IMR-90 (cell line): ENCODE data around the gene TNIP1.

Experiments used
- BHLHE40 ChIP-seq: fragments of 150-350 bp; IDR thresholded peaks from 2 replicates; pipeline ENCODE4 v1.6.1; 2016; ENCODE audit warnings: mild to moderate bottlenecking, low read depth, low read length
- CEBPB ChIP-seq: IDR thresholded peaks from 2 replicates; pipeline ENCODE4 v1.6.1; 2012; ENCODE audit warnings: low read depth, low read length, improper control_type of control experiment
- CTCF ChIP-seq: conservative IDR thresholded peaks from 2 replicates; pipeline ENCODE4 v1.5.1; 2012; ENCODE audit warnings: mild to moderate bottlenecking, low read depth, low read length, improper control_type of control experiment
- ELK1 ChIP-seq: fragments of 150-350 bp; IDR thresholded peaks from 2 replicates; pipeline ENCODE4 v1.6.1; 2016; ENCODE audit warnings: low read depth, mild to moderate bottlenecking, low read length, moderate library complexity, borderline replicate concordance
- FOS ChIP-seq: fragments of 150-350 bp; IDR thresholded peaks from 2 replicates; pipeline ENCODE4 v1.6.1; 2016; ENCODE audit warnings: low read depth, low read length
- MAZ ChIP-seq: IDR thresholded peaks from 2 replicates; pipeline ENCODE4 v1.6.1; 2012; ENCODE audit warnings: low read depth, mild to moderate bottlenecking, low read length, improper control_type of control experiment, moderate library complexity, borderline replicate concordance
- POLR2A ChIP-seq: IDR thresholded peaks from 2 replicates; pipeline ENCODE4 v1.6.1; 2012; ENCODE audit warnings: mild to moderate bottlenecking, low read depth, low read length
- RAD21 ChIP-seq: IDR thresholded peaks from 2 replicates; pipeline ENCODE4 v1.6.1; 2012; ENCODE audit warnings: low read length, improper control_type of control experiment
- SMC3 ChIP-seq: fragments of 150-350 bp; IDR thresholded peaks from 2 replicates; pipeline ENCODE4 v1.6.1; 2016; ENCODE audit warnings: low read depth, mild to moderate bottlenecking, antibody characterized with exemption, low read length, moderate library complexity

GRCh38 chr5:151018846-151019245, 62.0 kb downstream of the TNIP1 start:
- no peak for TF ChIP-seq CTCF
- TF ChIP-seq SMC3: no peak
- TF ChIP-seq RAD21: no peak
- no peak for TF ChIP-seq FOS
- no peak for TF ChIP-seq CEBPB
- TF ChIP-seq POLR2A: no peak
- no peak for TF ChIP-seq BHLHE40
- no peak for TF ChIP-seq MAZ
- TF ChIP-seq ELK1: no peak
